Keratinocyte (primary cell): ENCODE results near the gene SGCB.

Experiments used
- EZH2 ChIP-seq: IDR thresholded peaks from one replicate; pipeline ENCODE4 v1.6.1; 2012; ENCODE audit warnings: inconsistent platforms, mild to moderate bottlenecking, low read length, moderate library complexity
- TF ChIP-seq, protein P1 (sequence below), 3 experiments: IDR thresholded peaks in 1 of 3; conservative IDR thresholded peaks in 1 of 3; optimal IDR thresholded peaks in 1 of 3; 2 replicates in 2 of 3; 3 replicates in 1 of 3; pipeline versions ENCODE3 to v1.5.1; 2011; ENCODE audit warnings: low read length in 3 of 3, mild to moderate bottlenecking in 3 of 3, moderate library complexity in 2 of 3, control low read depth in 1 of 3, inconsistent platforms in 1 of 3; ENCODE audit not compliant: insufficient read depth in 2 of 3; ENCODE audit errors: extremely low read depth in 1 of 3

DNA sequence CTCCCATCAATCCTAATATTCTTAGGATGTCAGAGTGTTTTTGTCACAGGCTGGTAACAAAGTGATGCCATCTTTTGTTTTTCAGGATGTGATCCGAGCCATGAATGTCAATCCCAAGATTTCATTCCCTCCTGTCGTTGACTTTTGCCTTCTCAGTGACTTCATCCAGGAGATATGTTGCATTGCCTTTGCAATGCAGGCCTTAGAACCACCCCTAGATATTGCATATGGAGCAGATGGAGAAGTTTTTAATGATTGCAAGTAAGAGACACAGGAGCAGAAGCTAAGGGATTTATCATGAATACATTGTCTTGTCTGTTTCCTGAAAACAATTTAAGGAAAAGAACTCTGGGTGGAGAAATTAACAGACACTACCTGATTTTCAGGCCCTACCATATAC, 41.6 kb upstream of the SGCB start:
- TF ChIP-seq, protein P1, sequence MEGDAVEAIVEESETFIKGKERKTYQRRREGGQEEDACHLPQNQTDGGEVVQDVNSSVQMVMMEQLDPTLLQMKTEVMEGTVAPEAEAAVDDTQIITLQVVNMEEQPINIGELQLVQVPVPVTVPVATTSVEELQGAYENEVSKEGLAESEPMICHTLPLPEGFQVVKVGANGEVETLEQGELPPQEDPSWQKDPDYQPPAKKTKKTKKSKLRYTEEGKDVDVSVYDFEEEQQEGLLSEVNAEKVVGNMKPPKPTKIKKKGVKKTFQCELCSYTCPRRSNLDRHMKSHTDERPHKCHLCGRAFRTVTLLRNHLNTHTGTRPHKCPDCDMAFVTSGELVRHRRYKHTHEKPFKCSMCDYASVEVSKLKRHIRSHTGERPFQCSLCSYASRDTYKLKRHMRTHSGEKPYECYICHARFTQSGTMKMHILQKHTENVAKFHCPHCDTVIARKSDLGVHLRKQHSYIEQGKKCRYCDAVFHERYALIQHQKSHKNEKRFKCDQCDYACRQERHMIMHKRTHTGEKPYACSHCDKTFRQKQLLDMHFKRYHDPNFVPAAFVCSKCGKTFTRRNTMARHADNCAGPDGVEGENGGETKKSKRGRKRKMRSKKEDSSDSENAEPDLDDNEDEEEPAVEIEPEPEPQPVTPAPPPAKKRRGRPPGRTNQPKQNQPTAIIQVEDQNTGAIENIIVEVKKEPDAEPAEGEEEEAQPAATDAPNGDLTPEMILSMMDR (optimal IDR thresholded peaks at IDR 0.05 in 1 of 3, IDR thresholded peaks at IDR 0.05 in 1 of 3, conservative IDR thresholded peaks at IDR 0.05 in 1 of 3; ENCODE audit: extremely low read depth in 1 of 3, insufficient read depth in 2 of 3, low read length in 3 of 3), result no peak
- no peak for TF ChIP-seq EZH2
